HL-60 (cell line): ENCODE measurements around the gene ADAMTS17.

ENCODE experiments used
- DNase-seq, 2 experiments: peaks; one replicate each; pipeline ENCODE4 v3.0.0-alpha.2; 2010 to 2020; ENCODE audit warnings: low read depth in 1 of 2, low spot score in 1 of 2
- H3K27ac ChIP-seq: fragments of 250-450 bp; sonication (Bioruptor Pico); replicated peaks from 2 replicates; pipeline ENCODE4 v1.5.1; 2020; ENCODE audit warnings: mild to moderate bottlenecking, moderate library complexity
- H3K27me3 ChIP-seq: fragments of 250-450 bp; sonication (Bioruptor Pico); 2 replicates; pipeline ENCODE4 v1.5.1; 2021; ENCODE audit warnings: mild to moderate bottlenecking, moderate library complexity; ENCODE audit not compliant: insufficient read depth, poor library complexity, severe bottlenecking
- H3K4me3 ChIP-seq: replicated peaks from 2 replicates; pipeline ENCODE4 v1.5.1; 2011; ENCODE audit warnings: mild to moderate bottlenecking, control low read depth, low read length; ENCODE audit not compliant: insufficient read depth
- CTCF ChIP-seq: IDR thresholded peaks from one replicate; pipeline ENCODE4 v1.5.1; 2011; ENCODE audit warnings: low read length, control low read depth, inconsistent platforms; ENCODE audit not compliant: insufficient read depth
- GABPA ChIP-seq: IDR thresholded peaks from 2 replicates; pipeline ENCODE4 v1.6.1; 2012; ENCODE audit warnings: low read depth
- POLR2AphosphoS5 ChIP-seq: IDR thresholded peaks from 2 replicates; pipeline ENCODE4 v1.6.1; 2012; ENCODE audit warnings: low read depth
- SPI1 ChIP-seq: IDR thresholded peaks from 2 replicates; pipeline ENCODE4 v1.6.1; 2012; ENCODE audit warnings: low read depth, mild to moderate bottlenecking, borderline replicate concordance
- TF ChIP-seq, protein P1 (sequence below): IDR thresholded peaks from 2 replicates; pipeline ENCODE4 v1.6.1; 2012; ENCODE audit warnings: low read depth; ENCODE audit not compliant: insufficient replicate concordance

Gene ADAMTS17

DNA sequence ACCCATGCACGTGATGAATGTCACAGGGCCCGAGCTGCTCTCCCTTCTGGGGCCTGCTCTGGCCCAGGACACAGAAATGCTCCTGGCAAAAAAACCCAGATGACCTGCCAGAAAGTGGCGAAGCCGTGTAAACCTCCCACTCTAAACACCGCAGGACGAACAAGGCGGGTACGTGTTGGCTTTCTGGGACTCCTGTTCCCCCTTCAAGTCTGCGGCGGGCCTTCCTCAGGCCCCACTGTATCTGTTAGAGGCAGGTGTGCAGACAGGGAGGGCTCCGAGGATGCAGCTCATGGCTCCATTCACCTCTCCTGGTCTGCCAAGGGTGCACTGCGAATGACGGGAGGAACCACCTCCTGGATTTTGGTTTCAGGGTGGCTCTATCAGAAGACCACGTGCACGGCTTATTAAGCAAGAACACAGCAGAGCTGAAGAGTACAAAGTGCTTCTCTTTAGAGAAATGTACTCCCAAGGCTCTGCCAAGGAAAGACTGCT is 173.8 kb downstream of the ADAMTS17 start:
- no peak overlapping the region for H3K27ac ChIP-seq
- TF ChIP-seq SPI1 (no peak), GABPA (no peak), CTCF (no peak), POLR2AphosphoS5 (no peak)
- TF ChIP-seq, protein P1, sequence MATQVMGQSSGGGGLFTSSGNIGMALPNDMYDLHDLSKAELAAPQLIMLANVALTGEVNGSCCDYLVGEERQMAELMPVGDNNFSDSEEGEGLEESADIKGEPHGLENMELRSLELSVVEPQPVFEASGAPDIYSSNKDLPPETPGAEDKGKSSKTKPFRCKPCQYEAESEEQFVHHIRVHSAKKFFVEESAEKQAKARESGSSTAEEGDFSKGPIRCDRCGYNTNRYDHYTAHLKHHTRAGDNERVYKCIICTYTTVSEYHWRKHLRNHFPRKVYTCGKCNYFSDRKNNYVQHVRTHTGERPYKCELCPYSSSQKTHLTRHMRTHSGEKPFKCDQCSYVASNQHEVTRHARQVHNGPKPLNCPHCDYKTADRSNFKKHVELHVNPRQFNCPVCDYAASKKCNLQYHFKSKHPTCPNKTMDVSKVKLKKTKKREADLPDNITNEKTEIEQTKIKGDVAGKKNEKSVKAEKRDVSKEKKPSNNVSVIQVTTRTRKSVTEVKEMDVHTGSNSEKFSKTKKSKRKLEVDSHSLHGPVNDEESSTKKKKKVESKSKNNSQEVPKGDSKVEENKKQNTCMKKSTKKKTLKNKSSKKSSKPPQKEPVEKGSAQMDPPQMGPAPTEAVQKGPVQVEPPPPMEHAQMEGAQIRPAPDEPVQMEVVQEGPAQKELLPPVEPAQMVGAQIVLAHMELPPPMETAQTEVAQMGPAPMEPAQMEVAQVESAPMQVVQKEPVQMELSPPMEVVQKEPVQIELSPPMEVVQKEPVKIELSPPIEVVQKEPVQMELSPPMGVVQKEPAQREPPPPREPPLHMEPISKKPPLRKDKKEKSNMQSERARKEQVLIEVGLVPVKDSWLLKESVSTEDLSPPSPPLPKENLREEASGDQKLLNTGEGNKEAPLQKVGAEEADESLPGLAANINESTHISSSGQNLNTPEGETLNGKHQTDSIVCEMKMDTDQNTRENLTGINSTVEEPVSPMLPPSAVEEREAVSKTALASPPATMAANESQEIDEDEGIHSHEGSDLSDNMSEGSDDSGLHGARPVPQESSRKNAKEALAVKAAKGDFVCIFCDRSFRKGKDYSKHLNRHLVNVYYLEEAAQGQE = no peak
- no peak overlapping the region for H3K4me3 ChIP-seq
- no peaks in the 10 kb centered on the region for H3K27me3 ChIP-seq
- DNase-seq = no peak

DNA sequence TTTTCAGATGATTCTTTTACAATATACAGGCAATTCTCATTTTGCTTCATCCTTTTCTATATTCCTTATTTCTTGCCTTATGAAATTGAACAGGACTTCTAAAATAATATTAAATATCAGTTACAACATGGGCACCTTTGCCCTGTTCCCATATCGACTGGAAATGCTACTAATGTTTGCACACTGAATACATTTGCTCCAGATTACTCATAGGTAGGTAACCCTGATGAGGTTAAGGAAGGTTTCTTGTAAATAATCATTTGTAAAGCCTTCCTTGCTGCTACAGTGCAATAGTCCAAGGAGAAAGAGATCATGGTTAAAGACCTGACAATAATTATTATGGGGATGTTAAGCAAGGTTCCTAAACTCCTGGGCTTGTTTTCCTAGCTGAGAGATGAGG is 175.5 kb downstream of the ADAMTS17 start:
- Histone ChIP-seq H3K27me3 (no peaks in the 10 kb centered on the region), H3K27ac (no peak overlapping the region), H3K4me3 (no peak overlapping the region)
- no peak for DNase-seq
- TF ChIP-seq GABPA = no peak
- no peak for TF ChIP-seq SPI1
- no peak for TF ChIP-seq CTCF
- TF ChIP-seq, protein P1 = no peak
- TF ChIP-seq POLR2AphosphoS5 = no peak

- Histone ChIP-seq H3K4me3 (no peak overlapping the region), H3K27ac (no peak overlapping the region), H3K27me3 (no peaks in the 10 kb centered on the region)
- DNase-seq = no peak
- TF ChIP-seq CTCF = no peak
- no peak for TF ChIP-seq SPI1
- no peak for TF ChIP-seq GABPA
- TF ChIP-seq, protein P1 = no peak
- no peak for TF ChIP-seq POLR2AphosphoS5
These were observed 177.8 kb downstream of the ADAMTS17 start for GRCh38 chr15:100163961-100164360.
